ENCODE measurements around the gene PPP6R3. TPM values are rescaled to one million over a fixed set of nuclear protein-coding genes. Genes with fewer than 3 reads are reported as not detected.

PPP6R3 gene
- total and polyA plus RNA-seq, 12 donors, result 40.2 to 180 (median 89.0) TPM

DNA sequence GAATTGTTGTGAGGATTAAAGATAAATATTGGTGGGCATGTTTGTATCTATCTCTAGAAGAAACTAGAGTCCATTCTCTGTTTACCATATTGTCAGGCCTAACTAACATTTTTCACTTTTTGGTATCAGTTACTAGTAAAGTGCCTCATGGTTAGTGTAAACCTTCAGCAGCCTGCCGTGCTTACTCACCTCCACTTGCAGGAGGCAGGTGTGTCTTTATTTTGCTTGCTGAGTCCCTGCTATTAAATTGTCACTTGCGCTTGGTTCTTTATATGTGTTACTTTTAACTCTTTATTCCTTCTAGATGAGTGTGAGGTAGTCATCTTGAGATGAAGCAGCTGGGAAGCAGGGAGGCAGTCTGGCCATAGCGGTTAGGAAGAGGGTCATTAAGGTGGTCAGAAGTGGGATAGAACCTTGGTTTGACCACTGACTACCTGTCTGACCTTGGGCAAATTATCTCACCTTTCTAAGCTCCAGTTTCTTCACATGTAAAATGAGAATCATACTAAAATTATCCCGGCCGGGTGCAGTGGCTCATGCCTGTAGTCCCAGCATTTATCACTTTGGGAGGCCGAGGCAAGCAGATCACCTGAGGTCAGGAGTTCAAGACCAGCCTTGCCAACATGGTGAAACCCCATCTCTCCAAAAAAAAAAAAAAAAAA is 21.2 kb downstream of the PPP6R3 start:
- no peak for DNase-seq
- H3K4me3 ChIP-seq, result no peak overlapping the region
- TF ChIP-seq POLR2A (IDR thresholded peaks at IDR 0.05), result no peak
- TF ChIP-seq, protein P1, sequence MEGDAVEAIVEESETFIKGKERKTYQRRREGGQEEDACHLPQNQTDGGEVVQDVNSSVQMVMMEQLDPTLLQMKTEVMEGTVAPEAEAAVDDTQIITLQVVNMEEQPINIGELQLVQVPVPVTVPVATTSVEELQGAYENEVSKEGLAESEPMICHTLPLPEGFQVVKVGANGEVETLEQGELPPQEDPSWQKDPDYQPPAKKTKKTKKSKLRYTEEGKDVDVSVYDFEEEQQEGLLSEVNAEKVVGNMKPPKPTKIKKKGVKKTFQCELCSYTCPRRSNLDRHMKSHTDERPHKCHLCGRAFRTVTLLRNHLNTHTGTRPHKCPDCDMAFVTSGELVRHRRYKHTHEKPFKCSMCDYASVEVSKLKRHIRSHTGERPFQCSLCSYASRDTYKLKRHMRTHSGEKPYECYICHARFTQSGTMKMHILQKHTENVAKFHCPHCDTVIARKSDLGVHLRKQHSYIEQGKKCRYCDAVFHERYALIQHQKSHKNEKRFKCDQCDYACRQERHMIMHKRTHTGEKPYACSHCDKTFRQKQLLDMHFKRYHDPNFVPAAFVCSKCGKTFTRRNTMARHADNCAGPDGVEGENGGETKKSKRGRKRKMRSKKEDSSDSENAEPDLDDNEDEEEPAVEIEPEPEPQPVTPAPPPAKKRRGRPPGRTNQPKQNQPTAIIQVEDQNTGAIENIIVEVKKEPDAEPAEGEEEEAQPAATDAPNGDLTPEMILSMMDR (IDR thresholded peaks at IDR 0.05), result no peak
- 69 to 80% (median 73%) methylated on average over 6 of the region's 6 CpGs for WGBS, 4 donors
- H3K27ac ChIP-seq, result peak overlapping the region in 4 of 5 donors; percentile 1 to 39 (median 27)
- H3K36me3 ChIP-seq (replicated peaks in 1 of 2), result no peaks in the 10 kb centered on the region
- intact Hi-C loops (cut with DNase I), result no loop called here
- peaks cover 20 to 35% of the 10 kb centered on the region in 2 donors for H3K4me1 ChIP-seq (replicated peaks in 1 of 2)
- no peaks in the 10 kb centered on the region for H3K9me3 ChIP-seq (replicated peaks in 1 of 3)
- no peaks in the 10 kb centered on the region for H3K27me3 ChIP-seq

- no peak overlapping the region for H3K4me3 ChIP-seq
- DNase-seq, result no peak
- no peaks in the 10 kb centered on the region for H3K36me3 ChIP-seq (replicated peaks in 1 of 2)
- intact Hi-C loops (cut with DNase I), result loop anchor here in 1 of 2 donors (5.0 kb wide), 1 partner anchor 34 kb away; no protein-coding TSS in a partner anchor
- H3K27ac ChIP-seq, result no peak overlapping the region
- peaks cover 13 to 17% of the 10 kb centered on the region in 2 donors for H3K4me1 ChIP-seq (replicated peaks in 1 of 2)
- H3K9me3 ChIP-seq (replicated peaks in 1 of 3), result no peaks in the 10 kb centered on the region
- H3K27me3 ChIP-seq, result no peaks in the 10 kb centered on the region
- 88 to 100% (median 99%) methylated on average over 1 of the region's 1 CpG for WGBS, 4 donors
- TF ChIP-seq, protein P1 (IDR thresholded peaks at IDR 0.05), result no peak
- no peak for TF ChIP-seq POLR2A (IDR thresholded peaks at IDR 0.05)
These were observed 28.1 kb downstream of the PPP6R3 start for GRCh38 chr11:68488623-68489022.

- H3K27ac ChIP-seq, result no peak overlapping the region
- no peak for TF ChIP-seq POLR2A (IDR thresholded peaks at IDR 0.05)
- TF ChIP-seq, protein P1 (IDR thresholded peaks at IDR 0.05), result no peak
- H3K4me1 ChIP-seq (replicated peaks in 1 of 2), result peaks cover 25 to 43% of the 10 kb centered on the region in 2 donors
- H3K9me3 ChIP-seq (replicated peaks in 1 of 3), result no peaks in the 10 kb centered on the region
- H3K36me3 ChIP-seq (replicated peaks in 1 of 2), result no peaks in the 10 kb centered on the region
- no peaks in the 10 kb centered on the region for H3K27me3 ChIP-seq
- H3K4me3 ChIP-seq, result no peak overlapping the region
- DNase-seq, result no peak
- intact Hi-C loops (cut with DNase I), result no loop called here
- 62 to 75% (median 66%) methylated on average over 3 of the region's 3 CpGs for WGBS, 4 donors
These were observed 34.7 kb downstream of the PPP6R3 start for GRCh38 chr11:68495220-68495729.

DNA sequence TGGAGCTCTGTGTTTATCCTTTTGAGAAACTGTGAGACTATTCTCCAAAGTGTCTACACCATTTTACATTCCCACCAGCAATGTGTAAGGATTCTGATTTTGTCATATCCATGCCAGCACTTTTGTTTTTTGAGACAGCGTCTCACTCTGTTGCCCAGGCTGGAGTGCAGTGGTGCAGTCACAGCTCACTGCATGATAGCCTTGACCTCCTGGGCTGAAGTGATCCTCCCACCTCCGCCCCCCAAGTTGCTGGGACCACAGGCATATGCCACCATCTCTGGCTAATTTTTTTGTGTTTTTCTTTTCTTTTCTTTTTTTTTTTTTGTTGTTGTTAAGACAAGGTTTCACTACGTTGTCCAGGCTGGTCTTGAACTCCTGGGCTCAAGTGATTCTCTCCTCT is 35.3 kb downstream of the PPP6R3 start:
- 71 to 77% (median 73%) methylated on average over 3 of the region's 3 CpGs for WGBS, 4 donors

More for the DNA sequence above, 35.3 kb downstream of the PPP6R3 start:
- H3K36me3 ChIP-seq (replicated peaks in 1 of 2), result no peaks in the 10 kb centered on the region
- H3K4me1 ChIP-seq (replicated peaks in 1 of 2), result peaks cover 25 to 49% of the 10 kb centered on the region in 2 donors
- intact Hi-C loops (cut with DNase I), result no loop called here
- no peak for DNase-seq
- TF ChIP-seq, protein P1 (IDR thresholded peaks at IDR 0.05), result no peak
- TF ChIP-seq POLR2A (IDR thresholded peaks at IDR 0.05), result no peak
- no peak overlapping the region for H3K27ac ChIP-seq
- no peak overlapping the region for H3K4me3 ChIP-seq
- no peaks in the 10 kb centered on the region for H3K27me3 ChIP-seq
- H3K9me3 ChIP-seq (replicated peaks in 1 of 3), result no peaks in the 10 kb centered on the region
